RWPE2 (cell line): ENCODE results near the gene EEF2K.

Source experiments
- ATAC-seq: fragments of 200-7000 bp; cut with Tn5 transposase; 3 replicates; pipeline ENCODE4 v1.9.1; 2021; ENCODE audit warnings: low read depth
- DNase-seq: peaks from one replicate; pipeline ENCODE4 v3.0.0-alpha.2; 2020; ENCODE audit warnings: low spot score
- H3K27ac ChIP-seq: fragments of 450-650 bp; 2 replicates; pipeline ENCODE4 v1.5.1; 2017; ENCODE audit warnings: mild to moderate bottlenecking; ENCODE audit not compliant: poor library complexity, severe bottlenecking
- H3K27me3 ChIP-seq: fragments of 250-450 bp; sonication (Bioruptor Pico); 2 replicates; pipeline ENCODE4 v1.5.1; 2021; ENCODE audit warnings: mild to moderate bottlenecking, moderate library complexity; ENCODE audit not compliant: insufficient read depth, poor library complexity, severe bottlenecking
- H3K36me3 ChIP-seq: fragments of 250-450 bp; sonication (Bioruptor Pico); 2 replicates; pipeline ENCODE4 v1.5.1; 2020; ENCODE audit warnings: low read depth, mild to moderate bottlenecking, moderate library complexity
- H3K4me1 ChIP-seq: fragments of 250-450 bp; sonication (Bioruptor Pico); 2 replicates; pipeline ENCODE4 v1.5.1; 2021; ENCODE audit warnings: mild to moderate bottlenecking, moderate library complexity; ENCODE audit not compliant: insufficient read depth, poor library complexity, severe bottlenecking
- H3K4me3 ChIP-seq: fragments of 250-450 bp; sonication (Bioruptor Pico); 2 replicates; pipeline ENCODE4 v1.5.1; 2021; ENCODE audit warnings: mild to moderate bottlenecking, moderate library complexity; ENCODE audit not compliant: severe bottlenecking
- H3K9me3 ChIP-seq: fragments of 250-450 bp; sonication (Bioruptor Pico); 2 replicates; pipeline ENCODE4 v1.5.1; 2021; ENCODE audit warnings: mild to moderate bottlenecking, moderate library complexity; ENCODE audit not compliant: severe bottlenecking
- TF ChIP-seq, protein P1 (sequence below): fragments of 450-650 bp; IDR thresholded peaks from one replicate; pipeline ENCODE4 v1.5.1; 2017; ENCODE audit warnings: mild to moderate bottlenecking, moderate library complexity; ENCODE audit not compliant: poor library complexity, severe bottlenecking

EEF2K gene

DNA sequence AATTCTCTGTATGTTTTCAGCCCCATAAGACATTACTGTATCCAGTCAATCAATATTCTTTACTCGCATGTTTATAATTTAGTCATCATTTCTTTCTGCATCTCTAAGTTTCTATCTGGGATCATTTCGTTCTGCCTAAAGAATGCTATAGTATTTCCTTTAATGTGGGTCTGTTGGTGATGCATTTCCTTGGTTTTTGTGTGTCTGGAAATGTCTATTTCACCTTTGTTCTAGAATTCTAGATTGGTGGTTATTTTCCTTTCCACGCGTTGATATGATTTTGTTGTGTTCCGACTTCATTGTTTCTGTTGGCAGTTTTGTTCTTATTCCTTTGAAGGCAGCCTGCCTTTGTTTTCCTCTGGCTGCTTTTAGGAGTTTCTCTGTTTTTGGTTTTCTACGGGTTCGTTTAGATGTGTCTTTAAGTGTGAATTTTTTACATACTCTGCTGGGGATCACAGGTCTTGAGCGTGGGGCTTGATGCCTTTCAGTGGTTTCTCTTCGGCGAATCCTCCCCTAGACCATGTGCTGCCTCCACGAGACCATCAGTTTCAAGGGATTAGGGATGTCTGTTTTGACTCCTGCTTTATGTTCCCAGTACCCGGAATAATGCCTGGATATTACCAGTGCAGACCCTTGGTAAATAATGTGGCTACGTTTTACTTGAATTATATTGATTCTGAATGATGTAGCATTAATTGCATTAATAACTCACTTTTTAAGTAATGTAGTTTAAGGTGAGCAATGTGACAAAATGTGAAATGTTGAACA lies 114.7 kb downstream of the EEF2K start:
- ATAC-seq (no peak), DNase-seq (no peak)
- Histone ChIP-seq H3K4me1 (no peaks in the 10 kb centered on the region), H3K36me3 (peaks cover 62% of the 10 kb centered on the region), H3K9me3 (no peaks in the 10 kb centered on the region), H3K27ac (no peak overlapping the region), H3K4me3 (no peak overlapping the region), H3K27me3 (no peaks in the 10 kb centered on the region)
- TF ChIP-seq, protein P1, sequence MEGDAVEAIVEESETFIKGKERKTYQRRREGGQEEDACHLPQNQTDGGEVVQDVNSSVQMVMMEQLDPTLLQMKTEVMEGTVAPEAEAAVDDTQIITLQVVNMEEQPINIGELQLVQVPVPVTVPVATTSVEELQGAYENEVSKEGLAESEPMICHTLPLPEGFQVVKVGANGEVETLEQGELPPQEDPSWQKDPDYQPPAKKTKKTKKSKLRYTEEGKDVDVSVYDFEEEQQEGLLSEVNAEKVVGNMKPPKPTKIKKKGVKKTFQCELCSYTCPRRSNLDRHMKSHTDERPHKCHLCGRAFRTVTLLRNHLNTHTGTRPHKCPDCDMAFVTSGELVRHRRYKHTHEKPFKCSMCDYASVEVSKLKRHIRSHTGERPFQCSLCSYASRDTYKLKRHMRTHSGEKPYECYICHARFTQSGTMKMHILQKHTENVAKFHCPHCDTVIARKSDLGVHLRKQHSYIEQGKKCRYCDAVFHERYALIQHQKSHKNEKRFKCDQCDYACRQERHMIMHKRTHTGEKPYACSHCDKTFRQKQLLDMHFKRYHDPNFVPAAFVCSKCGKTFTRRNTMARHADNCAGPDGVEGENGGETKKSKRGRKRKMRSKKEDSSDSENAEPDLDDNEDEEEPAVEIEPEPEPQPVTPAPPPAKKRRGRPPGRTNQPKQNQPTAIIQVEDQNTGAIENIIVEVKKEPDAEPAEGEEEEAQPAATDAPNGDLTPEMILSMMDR, result no peak

DNA sequence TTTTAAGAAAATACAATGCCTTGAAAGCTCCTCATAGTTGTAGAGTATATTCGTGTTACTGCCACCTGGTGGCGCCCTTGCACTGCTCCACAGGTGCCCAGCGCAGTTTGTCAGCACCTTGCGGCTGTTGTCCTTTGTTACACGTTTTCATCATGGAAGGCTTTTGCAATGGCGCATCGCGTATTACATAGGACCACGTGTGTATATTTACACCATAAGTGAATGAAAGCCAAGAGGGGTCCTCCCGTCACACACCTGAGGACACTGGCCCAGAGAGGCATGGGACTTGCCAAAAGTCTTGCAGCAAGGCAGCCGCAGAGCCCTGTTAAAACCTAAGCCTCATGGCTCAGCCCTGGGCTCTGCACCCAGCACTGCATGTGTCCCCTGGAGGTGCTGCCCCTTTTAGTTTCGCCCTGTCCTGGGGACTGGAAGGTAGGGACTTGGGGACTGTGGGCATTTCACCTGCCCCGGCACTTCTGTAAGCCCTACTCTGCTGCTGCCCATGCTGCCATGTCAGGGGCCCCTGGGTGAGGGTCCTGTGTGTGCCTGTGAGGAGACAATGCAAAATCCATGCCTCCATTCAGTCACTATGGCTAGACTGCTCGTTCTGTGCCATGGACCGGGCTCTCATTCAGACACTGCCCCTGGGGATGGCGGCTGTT lies 115.4 kb downstream of the EEF2K start:
- no peaks in the 10 kb centered on the region for H3K27me3 ChIP-seq
- DNase-seq (no peak), ATAC-seq (peak; percentile 68; the same call in 2 of the 3 replicates)
- no peaks in the 10 kb centered on the region for H3K9me3 ChIP-seq
- H3K4me3 ChIP-seq, result no peak overlapping the region
- H3K27ac ChIP-seq, result no peak overlapping the region
- TF ChIP-seq, protein P1, result peak; percentile 96
- H3K36me3 ChIP-seq, result peaks cover 59% of the 10 kb centered on the region
- no peaks in the 10 kb centered on the region for H3K4me1 ChIP-seq

DNA sequence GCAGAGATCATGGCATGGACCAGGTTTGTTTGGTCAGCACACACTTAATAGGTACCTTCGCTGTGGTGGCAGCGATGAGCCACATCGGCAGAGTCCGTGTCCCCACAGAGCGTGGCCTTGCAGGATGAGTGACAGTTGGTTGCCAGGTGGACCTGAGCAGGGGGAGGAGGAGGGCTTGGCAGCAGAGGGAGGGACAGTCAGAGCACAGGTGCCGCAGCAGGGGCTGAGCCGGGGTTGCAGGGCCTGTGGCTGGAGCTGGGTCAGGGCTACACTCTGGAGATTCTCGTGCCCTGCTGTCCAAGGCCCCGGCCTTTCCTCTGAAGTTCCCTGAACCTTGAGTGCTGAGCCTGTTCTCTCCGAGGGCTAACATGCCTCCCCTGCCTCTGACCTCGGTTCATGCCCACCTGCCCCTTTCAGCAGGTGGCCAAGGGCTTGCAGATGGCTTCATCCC lies 116.0 kb downstream of the EEF2K start:
- H3K9me3 ChIP-seq, result no peaks in the 10 kb centered on the region
- no peaks in the 10 kb centered on the region for H3K27me3 ChIP-seq
- H3K27ac ChIP-seq, result no peak overlapping the region
- no peak overlapping the region for H3K4me3 ChIP-seq
- ATAC-seq (no peak), DNase-seq (no peak)
- H3K4me1 ChIP-seq, result no peaks in the 10 kb centered on the region
- TF ChIP-seq, protein P1, result no peak
- peaks cover 59% of the 10 kb centered on the region for H3K36me3 ChIP-seq

DNA sequence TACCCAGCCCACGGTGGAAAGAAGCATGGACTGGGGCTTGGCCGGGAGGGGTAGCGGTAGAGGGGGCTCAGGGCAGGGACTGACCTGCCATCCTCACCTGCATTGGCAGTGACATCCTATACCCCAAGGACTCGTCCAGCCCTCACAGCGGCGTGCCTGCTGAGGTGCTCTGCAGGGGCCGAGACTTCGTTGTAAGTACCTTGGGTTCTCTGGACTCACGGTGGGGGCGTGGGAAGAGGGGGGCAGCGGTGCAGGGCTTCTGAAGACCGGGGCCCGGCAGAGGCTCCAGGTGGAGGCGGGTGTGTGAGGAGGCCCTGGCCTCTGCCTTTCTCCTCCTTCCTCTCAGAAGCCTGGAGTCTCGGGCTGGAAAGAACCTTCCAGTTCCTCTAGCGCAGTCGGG lies 116.7 kb downstream of the EEF2K start:
- H3K4me3 ChIP-seq, result no peak overlapping the region
- H3K9me3 ChIP-seq, result no peaks in the 10 kb centered on the region
- TF ChIP-seq, protein P1, result no peak
- no peak overlapping the region for H3K27ac ChIP-seq
- peaks cover 65% of the 10 kb centered on the region for H3K36me3 ChIP-seq
- ATAC-seq (no peak), DNase-seq (no peak)
- H3K4me1 ChIP-seq, result no peaks in the 10 kb centered on the region
- H3K27me3 ChIP-seq, result no peaks in the 10 kb centered on the region
